ENCODE measurements around the gene UMODL1.
"Not testable (repeated sequence)": the region's sequence is repeated elsewhere in the genome, so short reads cannot be mapped to it uniquely, and the experiment has no call there.

UMODL1 gene

DNA sequence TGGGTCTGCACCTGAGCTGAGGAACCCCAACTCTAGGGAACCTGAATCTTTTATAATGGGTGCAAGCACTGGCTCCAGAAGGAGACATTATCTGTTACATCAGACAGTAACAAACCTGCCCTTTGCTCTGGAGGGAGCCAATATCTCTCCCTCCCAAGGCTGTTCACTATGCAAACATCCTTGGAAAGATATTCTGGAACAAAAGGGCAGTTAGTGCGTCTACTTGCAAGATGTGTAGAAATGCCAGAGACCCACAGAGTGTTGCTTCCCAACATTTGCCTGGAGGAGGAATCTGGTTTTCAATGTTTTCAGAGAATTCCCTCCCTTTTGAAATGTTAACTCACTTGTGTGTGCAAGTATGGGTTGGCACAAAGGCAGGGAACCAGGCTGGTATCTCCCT is 31.9 kb downstream of the UMODL1 start:
- DNase-seq: no peak

DNA sequence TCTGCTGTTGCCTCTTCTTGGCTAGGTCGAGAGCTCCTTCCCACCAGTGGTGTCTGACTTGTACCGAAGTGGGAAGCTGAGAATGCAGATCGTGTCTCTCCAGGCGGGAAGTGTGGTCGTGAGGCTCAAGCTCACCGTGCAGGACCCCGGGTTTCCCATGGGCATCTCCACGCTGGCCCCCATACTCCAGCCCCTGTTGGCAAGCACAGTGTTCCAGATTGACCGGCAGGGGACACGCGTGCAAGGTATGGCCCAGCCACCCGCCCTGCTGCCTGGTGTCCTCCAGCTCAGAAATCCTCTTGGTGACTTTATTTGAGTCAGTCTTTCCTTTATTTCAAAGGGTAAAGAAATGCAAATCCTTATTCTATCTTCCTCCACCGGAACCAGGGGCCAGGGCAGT is 32.7 kb downstream of the UMODL1 start:
- no peak for DNase-seq

GRCh38 chr21:42105476-42106315 is 34.6 kb downstream of the UMODL1 start:
- DNase-seq: no peak

- DNase-seq: no peak
Measured at GRCh38 chr21:42106425-42106824, 35.3 kb downstream of the UMODL1 start.

- peak; percentile 16 for DNase-seq
Measured at GRCh38 chr21:42107177-42107880, 36.2 kb downstream of the UMODL1 start.

GRCh38 chr21:42107881-42108553 is 36.9 kb downstream of the UMODL1 start:
- DNase-seq: peak; percentile 93

DNA sequence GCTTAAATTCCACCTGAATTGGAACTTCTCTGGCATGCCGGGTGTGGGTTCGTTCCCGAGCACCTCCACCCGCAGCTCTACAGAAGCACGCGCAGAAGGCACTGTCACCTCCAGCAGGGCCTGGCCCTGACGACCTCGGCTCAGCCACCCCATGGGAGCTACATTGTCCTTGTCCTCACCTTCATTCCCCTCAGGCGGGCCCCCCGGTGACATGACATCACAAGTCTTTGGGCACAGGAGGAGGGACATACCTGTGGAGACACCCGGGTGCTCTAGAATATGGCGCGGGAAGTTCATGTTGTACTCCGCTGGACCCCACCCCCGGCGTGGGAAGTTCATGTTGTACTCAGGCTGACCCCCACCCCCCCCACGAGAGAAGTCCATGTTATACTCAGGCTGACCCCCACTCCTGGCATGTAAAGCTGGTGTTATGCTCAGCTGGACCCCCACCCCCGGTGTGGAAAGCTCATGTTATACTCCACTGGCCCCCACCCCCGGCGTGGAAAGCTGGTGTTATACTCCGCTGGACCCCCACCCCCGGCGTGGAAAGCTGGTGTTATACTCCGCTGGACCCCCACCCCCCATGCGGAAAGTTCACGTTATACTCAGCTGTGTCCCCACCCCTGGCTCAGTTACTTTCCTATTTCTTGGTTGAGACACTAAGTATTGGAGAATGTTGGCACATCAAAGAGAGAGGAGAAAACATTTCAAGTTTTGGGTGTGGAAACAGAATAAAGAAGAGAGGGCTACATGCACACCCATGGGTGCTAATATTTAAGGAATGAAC is 37.6 kb downstream of the UMODL1 start:
- no peak for DNase-seq

DNA sequence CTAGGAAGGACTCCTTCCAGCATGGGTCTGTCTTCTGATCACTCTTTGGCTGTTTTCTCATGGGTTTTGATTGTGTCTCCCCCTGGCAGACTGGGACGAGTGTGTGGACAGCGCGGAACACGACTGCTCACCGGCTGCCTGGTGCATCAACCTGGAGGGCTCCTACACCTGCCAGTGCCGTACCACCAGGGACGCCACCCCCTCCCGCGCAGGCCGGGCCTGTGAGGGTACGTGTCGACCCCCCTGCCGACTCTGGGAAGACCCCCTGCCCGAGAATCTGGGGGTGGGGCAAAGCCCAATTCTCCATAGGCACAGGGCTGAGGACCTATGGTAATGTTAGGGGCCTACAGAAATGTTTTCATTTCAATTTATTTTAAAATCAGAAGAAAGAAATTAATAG is 38.4 kb downstream of the UMODL1 start:
- DNase-seq: no peak

GRCh38 chr21:42109873-42110525 is 38.9 kb downstream of the UMODL1 start:
- DNase-seq: no peak

DNA sequence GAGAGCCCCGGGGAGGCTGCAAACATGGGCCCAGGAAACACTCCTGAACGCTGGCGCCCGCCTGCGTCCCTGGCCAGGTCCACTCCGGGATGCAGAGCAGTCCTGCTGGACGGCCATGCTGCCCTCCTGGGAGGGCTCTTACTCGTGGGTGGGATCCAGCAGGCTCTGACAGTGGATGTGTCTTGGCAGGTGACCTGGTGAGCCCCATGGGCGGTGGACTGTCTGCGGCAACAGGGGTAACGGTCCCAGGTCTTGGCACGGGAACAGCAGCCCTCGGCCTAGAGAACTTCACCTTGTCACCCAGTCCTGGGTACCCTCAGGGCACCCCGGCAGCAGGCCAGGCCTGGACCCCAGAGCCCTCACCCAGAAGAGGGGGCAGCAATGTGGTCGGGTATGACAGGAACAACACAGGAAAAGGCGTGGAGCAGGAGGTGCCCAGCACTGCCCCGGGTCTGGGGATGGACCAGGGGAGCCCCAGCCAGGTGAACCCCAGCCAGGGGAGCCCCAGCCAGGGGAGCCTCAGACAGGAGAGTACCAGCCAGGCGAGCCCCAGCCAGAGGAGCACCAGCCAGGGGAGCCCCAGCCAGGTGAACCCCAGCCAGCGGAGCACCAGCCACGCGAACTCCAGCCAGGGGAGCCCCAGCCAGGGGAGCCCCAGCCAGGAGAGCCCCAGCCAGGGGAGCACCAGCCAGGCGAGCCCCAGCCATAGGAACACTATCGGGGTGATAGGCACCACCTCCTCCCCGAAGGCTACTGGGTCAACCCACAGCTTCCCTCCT is 39.8 kb downstream of the UMODL1 start:
- no peak for DNase-seq

- DNase-seq: no peak
Measured at GRCh38 chr21:42111470-42111743, 40.3 kb downstream of the UMODL1 start.

DNA sequence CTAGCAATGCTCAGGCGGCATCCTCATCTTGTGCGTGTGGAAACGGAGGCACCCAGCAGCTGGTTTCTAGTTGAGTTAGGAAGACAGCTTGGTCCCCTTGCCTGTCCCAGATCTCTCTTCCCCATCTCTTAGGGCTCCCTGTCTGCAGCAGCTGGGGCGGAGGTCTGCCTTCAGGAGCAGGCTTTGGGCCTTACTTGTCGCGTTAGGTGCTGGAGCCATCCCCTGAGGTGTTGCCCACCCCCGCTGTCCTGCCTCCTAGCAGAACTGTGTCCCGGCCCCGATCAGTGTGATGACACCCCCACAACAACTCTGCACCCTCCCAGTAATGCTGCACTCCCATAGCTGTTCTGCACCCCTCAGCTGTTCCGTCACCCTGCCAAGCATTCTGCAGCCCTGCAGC is 40.7 kb downstream of the UMODL1 start:
- DNase-seq: no peak

- no peak for DNase-seq
Measured at GRCh38 chr21:42112238-42112637, 41.1 kb downstream of the UMODL1 start.

DNA sequence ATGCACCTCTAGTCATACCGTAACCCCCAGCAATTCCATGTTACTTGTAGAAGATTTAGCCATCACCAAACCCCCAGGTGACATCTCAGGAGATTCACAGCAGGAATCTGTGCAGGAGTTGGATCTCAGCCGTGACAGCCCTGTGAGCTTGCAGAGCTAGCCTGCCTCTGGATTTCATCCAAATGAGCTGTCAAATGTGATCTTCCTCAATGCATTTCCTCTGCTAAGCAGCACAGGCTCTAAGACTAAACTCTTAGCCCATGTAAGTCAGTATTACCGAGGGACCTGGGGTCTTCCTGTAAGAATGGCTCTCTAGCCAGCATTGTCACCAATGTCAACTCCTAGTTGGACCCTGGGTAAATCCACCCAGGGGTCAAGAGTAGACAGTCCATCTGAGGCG is 41.7 kb downstream of the UMODL1 start:
- no peak for DNase-seq

GRCh38 chr21:42113926-42114409 is 42.9 kb downstream of the UMODL1 start:
- no peak for DNase-seq

- peak; percentile 23 for DNase-seq
Measured at GRCh38 chr21:42114646-42115045, 43.5 kb downstream of the UMODL1 start.

DNA sequence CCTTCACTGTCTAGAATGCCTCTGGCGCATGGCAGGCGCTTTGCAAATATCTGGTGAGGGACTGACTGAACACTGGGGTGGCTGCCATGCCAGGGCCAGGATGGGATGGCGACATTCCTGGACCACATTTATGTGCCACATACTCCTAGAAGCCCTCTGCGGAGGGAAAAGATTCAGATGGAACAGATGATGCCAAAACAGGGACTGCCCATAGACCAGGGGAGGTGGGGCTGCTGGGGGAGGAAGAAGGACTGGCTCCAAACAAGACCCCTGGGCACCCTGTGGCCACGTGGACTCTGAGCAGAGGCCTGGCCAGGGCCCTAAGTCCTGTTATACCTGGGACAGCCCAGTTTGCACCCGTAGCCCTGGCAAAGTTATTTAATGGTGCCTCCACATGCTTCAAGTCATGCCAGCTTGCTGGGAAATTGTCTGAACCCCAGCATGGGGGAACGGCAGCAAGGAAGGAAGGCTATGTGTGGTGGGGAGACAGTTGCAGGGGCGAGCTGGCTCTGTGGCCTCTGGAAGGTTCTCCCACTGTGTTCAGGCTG is 44.1 kb downstream of the UMODL1 start:
- no peak for DNase-seq

DNA sequence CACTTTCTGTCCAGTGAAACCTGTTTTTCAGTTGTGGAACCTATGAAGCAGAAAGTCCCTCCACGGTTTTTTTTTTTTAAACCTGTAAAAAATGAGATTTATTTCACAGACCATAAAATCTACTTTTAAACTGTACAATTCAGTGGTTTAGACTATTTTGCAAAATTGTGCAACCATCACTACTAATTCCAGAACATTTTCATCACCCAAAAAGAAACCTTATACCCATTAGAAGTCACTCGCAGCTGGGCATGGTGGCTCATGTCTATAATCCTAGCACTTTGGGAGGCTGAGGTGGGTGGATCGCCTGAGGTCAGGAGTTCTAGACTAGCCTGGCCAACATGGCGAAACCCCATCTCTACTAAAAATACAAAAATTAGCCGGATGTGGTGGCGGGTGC is 45.4 kb downstream of the UMODL1 start:
- DNase-seq: not testable (repeated sequence)

- DNase-seq: peak; percentile 77
Measured at GRCh38 chr21:42117229-42117966, 46.3 kb downstream of the UMODL1 start.

GRCh38 chr21:42117967-42118780 is 47.1 kb downstream of the UMODL1 start:
- no peak for DNase-seq

Measured in NCI-H82 (cell line).